Measurements from ENCODE around the gene ST3GAL3. TPM values are rescaled to one million over a fixed set of nuclear protein-coding genes. Genes with fewer than 3 reads are reported as not detected.
A peak's percentile ranks its signal among the peaks of the same experiment; 100 is the strongest.

ST3GAL3 gene
- total RNA-seq, 1 donor, result 16.8 TPM

GRCh38 chr1:43861337-43861736 is 154.0 kb downstream of the ST3GAL3 start:
- peak; percentile 78 for DNase-seq (ENCODE audit: low read depth)
- H3K4me3 ChIP-seq (ENCODE audit: low read depth, low read length), result no peak overlapping the region
- TF ChIP-seq CTCF (IDR thresholded peaks at IDR 0.05; ENCODE audit: insufficient read depth, low read depth, low read length), result no peak

DNA sequence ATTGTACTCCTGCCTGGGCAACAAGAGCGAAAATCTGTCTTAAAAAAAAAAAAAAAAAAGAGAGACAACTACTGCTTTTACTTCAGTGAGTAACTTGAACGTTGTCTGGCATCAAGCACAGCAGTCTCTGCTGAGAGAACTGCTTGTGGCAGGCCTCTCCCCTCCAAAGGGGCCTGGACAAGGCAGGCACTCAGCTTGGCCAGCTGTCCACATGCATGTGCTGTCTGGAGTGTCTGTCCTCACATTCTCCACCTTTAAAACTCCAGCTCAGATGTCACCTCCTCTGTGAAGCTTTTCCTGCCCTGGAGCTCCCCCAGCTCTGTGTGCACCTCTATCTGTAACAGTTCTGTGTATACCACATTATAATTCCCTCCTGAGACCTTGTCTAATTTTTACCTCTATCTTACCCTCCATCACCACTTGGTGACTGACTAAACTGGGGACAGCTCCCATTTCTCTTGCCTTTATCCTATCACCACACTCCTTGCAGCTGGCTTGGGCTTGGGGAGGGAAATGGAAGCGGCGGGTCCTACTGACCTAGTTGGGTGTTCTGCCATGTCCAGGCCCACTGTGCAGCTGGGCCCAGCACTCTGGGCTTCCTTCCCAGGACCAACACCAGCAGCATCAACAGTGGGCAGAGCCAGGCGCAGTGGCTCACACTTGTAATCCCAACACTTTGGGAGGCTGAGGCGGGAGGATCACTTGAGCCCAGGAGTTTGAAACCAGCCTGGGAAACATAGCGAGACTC is 154.8 kb downstream of the ST3GAL3 start:
- DNase-seq (ENCODE audit: low read depth), result no peak
- no peak overlapping the region for H3K4me3 ChIP-seq (ENCODE audit: low read depth, low read length)
- TF ChIP-seq CTCF (IDR thresholded peaks at IDR 0.05; ENCODE audit: insufficient read depth, low read depth, low read length), result no peak

DNA sequence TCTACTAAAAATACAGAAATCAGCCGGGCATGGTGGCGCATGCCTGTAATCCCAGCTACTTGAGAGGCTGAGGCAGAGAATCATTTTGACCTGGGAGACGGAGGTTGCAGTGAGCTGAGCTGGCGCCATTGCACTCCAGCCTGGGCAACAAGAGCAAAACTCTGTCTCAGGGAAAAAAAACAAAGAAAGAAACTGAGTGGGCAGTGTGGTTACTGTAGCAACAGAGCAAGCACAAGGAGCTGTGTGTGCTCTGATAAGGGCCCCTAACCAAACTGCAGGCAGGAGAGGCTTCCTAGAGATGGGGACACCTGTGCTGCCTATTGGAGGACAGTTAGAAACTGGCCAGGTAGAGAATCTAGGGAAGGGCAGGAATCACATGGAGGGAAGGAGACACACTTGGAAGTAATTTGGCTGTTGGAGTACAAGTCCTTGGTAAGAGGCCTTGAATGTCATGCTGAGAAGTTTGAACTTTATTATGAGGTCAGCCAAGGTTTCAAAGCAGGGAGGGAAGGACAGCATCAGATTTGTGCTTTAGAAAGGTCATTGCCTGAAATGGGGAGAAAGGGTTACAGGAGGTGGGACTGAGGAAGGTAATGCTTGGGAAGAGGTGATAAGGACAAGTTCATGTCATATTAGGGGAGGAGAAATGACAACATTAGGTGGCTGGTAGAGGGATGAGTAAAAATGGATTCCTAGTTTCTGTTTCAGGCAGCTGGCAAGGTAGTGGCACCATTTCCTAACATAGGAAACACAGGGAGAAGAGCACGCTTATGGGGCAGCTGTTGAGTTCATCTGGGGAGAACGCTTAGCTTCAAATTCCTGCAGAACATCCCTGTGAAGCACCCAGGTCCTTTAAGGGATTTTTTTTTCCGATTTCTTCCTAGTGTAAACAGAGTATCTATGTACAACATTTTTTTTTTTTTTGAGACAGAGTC is 157.0 kb downstream of the ST3GAL3 start:
- no peak for DNase-seq (ENCODE audit: low read depth)
- no peak overlapping the region for H3K4me3 ChIP-seq (ENCODE audit: low read depth, low read length)
- TF ChIP-seq CTCF (IDR thresholded peaks at IDR 0.05; ENCODE audit: insufficient read depth, low read depth, low read length), result no peak

DNA sequence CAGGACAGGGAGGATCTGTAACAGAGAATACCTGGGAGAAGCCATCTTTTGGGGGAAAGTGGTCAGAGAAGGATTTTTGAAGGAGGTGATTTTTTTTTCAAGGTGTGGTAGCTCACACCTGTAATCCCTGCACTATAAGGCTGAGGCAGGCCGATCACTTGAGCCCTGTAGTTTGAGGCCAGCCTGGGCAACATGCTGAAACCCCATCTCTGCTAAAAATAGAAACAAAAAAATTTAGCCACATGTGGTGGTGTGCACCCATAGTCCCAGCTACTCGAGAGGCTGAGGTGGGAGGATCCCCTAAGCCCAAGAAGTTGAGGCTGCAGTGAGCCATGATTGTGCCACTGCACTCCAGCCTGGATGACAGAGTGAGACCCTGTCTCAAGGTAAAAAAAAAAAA is 158.9 kb downstream of the ST3GAL3 start:
- no peak for TF ChIP-seq CTCF (IDR thresholded peaks at IDR 0.05; ENCODE audit: insufficient read depth, low read depth, low read length)
- no peak overlapping the region for H3K4me3 ChIP-seq (ENCODE audit: low read depth, low read length)
- DNase-seq (ENCODE audit: low read depth), result no peak

- peak; percentile 90 for DNase-seq (ENCODE audit: low read depth)
- no peak for TF ChIP-seq CTCF (IDR thresholded peaks at IDR 0.05; ENCODE audit: insufficient read depth, low read depth, low read length)
- H3K4me3 ChIP-seq (ENCODE audit: low read depth, low read length), result no peak overlapping the region
These were observed 160.8 kb downstream of the ST3GAL3 start for GRCh38 chr1:43867976-43868740.

DNA sequence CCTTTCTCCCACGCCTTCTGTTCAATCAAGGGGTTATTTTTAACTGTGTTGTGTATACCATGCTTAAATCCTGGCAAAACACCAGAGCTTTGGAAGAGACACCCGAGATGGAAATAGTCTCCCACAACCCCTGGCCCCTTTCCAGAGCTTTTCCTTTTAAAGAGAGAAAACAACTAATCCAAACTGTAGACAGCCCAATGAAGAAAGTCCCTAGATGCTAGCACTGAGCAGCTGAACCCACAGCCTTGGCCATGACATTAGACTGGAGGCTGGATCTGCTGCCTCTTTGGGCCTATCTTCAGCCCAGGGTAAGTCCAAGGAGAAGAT is 161.4 kb downstream of the ST3GAL3 start:
- peak; percentile 92 for DNase-seq (ENCODE audit: low read depth)
- TF ChIP-seq CTCF (IDR thresholded peaks at IDR 0.05; ENCODE audit: insufficient read depth, low read depth, low read length), result no peak
- no peak overlapping the region for H3K4me3 ChIP-seq (ENCODE audit: low read depth, low read length)

Measured in fibroblast of villous mesenchyme (primary cell).